Kidney (tissue), 14 donors: Measurements from ENCODE around the gene FLNB. TPM values are rescaled to one million over a fixed set of nuclear protein-coding genes. Genes with fewer than 3 reads are reported as not detected.

ENCODE experiments used
- DNase-seq, 5 donors: peaks; one replicate each; pipeline ENCODE4 v3.0.0-alpha.2; 2013 to 2020
- FAIRE-seq: peaks from 2 replicates; lab custom pipeline; 2012; peaks lifted over from hg19 to GRCh38; lab: Jason Lieb, UNC
- H3K27ac ChIP-seq, 2 donors: one replicate each; pipeline ENCODE4 v1.7.0; 2013; ENCODE audit warnings: low read depth in 2 of 2, low read length in 2 of 2, inconsistent platforms in 1 of 2
- H3K27me3 ChIP-seq: one replicate; pipeline ENCODE4 v1.7.1; 2013; ENCODE audit warnings: low read length, inconsistent platforms; ENCODE audit not compliant: control insufficient read depth, insufficient read depth
- H3K36me3 ChIP-seq, 3 donors: one replicate each; pipeline versions ENCODE4 v1.7.0 to v1.7.1; 2013; ENCODE audit warnings: low read length in 3 of 3, control low read depth in 1 of 3, inconsistent platforms in 1 of 3; ENCODE audit not compliant: insufficient read depth in 3 of 3, control insufficient read depth in 2 of 3
- H3K4me1 ChIP-seq, 3 donors: one replicate each; pipeline versions ENCODE4 v1.7.0 to v1.7.1; 2013; ENCODE audit warnings: low read length in 3 of 3, inconsistent platforms in 1 of 3, low read depth in 1 of 3; ENCODE audit not compliant: control insufficient read depth in 2 of 3, insufficient read depth in 2 of 3
- H3K4me3 ChIP-seq, 3 donors: one replicate each; pipeline versions ENCODE4 v1.7.0 to v1.8.1; 2013; ENCODE audit warnings: low read length in 3 of 3, control low read depth in 1 of 3, inconsistent platforms in 1 of 3
- H3K9ac ChIP-seq, 3 donors: one replicate each; pipeline versions ENCODE4 v1.7.0 to v1.7.1; 2013; ENCODE audit warnings: low read length in 3 of 3, control low read depth in 1 of 3, inconsistent platforms in 1 of 3
- H3K9me3 ChIP-seq, 3 donors: one replicate each; pipeline versions ENCODE4 v1.7.0 to v1.7.1; 2013; ENCODE audit warnings: low read length in 3 of 3, control low read depth in 1 of 3, inconsistent platforms in 1 of 3; ENCODE audit not compliant: control insufficient read depth in 2 of 3, insufficient read depth in 1 of 3
- CTCF ChIP-seq: IDR thresholded peaks from 3 replicates; pipeline ENCODE4 v1.5.1; 2012; ENCODE audit warnings: mild to moderate bottlenecking, moderate library complexity, borderline replicate concordance; ENCODE audit not compliant: insufficient read depth; ENCODE audit errors: extremely low read depth
- intact Hi-C: fragments of 100-400 bp; cut with DNase I; formaldehyde crosslinking; loops from one replicate; pipeline ENCODE4 v1.11.1; 2022
- polyA plus RNA-seq: library from polyadenylated mRNA; stranded (reverse); fragments of 350-450 nt; fragmentation: Illumina TruSeq; extraction: RNeasy Lipid Tissue Mini Kit (QIAGEN cat#74804); gene quantifications from one replicate; pipeline ENCODE4 v1.2.3, GENCODE V29; 2014; ENCODE audit warnings: low read depth, low replicate concordance; ENCODE audit not compliant: insufficient read depth
- total RNA-seq: library from RNA; stranded (reverse); fragmentation: NEBNext Ultra II Directional; extraction: Animal tissue kit (Norgen Biotek cat#: 25700); gene quantifications from one replicate; pipeline ENCODE4 v1.2.1, GENCODE V29; 2021
- donor health status: control.
- donor health status: control.
- donor health status: control.
- donor health status: control.
- donor health status: control.
- donor health status: DM: yes; HTN: yes; CAD: no.
- donor health status: Normal renal cell carcinoma (clear cell type).

Gene FLNB
- total and polyA plus RNA-seq, 2 donors from 2014 or later: 115 to 216 TPM

DNA sequence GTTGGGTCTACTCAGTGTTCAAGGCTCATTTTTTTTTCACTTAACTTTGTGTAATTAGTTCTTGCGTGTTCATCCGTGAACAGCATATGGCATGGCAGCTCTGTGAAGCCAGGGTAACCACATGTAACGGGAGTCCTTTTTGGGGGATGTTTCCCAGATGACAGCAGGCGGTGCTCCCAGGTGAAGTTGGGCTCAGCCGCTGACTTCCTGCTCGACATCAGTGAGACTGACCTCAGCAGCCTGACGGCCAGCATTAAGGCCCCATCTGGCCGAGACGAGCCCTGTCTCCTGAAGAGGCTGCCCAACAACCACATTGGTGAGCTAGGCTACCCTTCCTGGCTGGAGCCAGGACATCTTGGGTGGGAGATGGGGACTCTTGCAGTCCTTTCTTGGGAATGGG lies 139.8 kb downstream of the FLNB start:
- Histone ChIP-seq H3K27ac (no peak overlapping the region), H3K36me3 (peaks cover 10 to 72% (median 62%) of the 10 kb centered on the region in 3 donors), H3K27me3 (no peaks in the 10 kb centered on the region), H3K4me1 (no peaks in the 10 kb centered on the region), H3K9ac (no peak overlapping the region), H3K9me3 (no peaks in the 10 kb centered on the region), H3K4me3 (no peak overlapping the region)
- TF ChIP-seq CTCF: no peak
- intact Hi-C loops: no loop called here
- DNase-seq (no peak), FAIRE-seq (no peak)

DNA sequence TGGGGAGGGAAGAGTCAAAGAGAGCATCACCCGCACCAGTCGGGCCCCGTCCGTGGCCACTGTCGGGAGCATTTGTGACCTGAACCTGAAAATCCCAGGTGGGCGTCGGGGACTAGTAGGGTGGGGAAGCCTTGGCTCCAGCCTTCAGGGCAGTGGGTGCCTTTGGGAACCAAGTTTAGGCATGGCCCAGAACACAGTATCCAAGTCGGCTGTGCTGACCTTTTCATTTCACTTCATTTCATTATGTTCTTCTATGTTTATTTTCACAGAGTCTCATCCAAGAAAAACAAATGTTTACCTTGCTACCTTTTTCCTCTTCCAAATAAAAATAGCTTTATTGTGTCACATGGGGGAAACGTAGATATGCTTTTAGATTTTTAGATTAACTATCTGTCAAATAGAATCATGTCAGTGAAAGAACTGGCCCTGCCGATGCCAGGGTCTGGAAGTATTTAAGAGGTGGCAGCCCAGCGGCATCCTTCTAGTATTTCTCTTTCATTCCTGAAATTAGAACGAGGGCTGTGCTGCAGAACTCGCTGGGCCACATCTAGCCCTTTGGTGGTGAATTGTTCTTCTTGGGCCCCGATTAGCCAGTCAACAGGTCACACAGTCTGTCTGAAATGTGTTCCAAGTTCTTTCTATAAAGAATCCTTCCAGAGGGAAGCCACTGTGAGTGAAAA lies 142.0 kb downstream of the FLNB start:
- intact Hi-C loops: no loop called here
- DNase-seq: no peak
- H3K27ac ChIP-seq: no peak overlapping the region

GRCh38 chr3:58150810-58151199 lies 142.6 kb downstream of the FLNB start:
- Histone ChIP-seq H3K9ac (no peak overlapping the region), H3K27me3 (no peaks in the 10 kb centered on the region), H3K27ac (no peak overlapping the region), H3K4me1 (no peaks in the 10 kb centered on the region), H3K36me3 (peaks cover 10 to 82% (median 64%) of the 10 kb centered on the region in 3 donors), H3K4me3 (no peak overlapping the region), H3K9me3 (no peaks in the 10 kb centered on the region)
- intact Hi-C loops: no loop called here
- FAIRE-seq (no peak), DNase-seq (no peak)
- no peak for TF ChIP-seq CTCF

More for the DNA sequence above, 142.0 kb downstream of the FLNB start:
- no peak overlapping the region for H3K4me3 ChIP-seq
- H3K4me1 ChIP-seq: no peaks in the 10 kb centered on the region
- TF ChIP-seq CTCF: no peak
- H3K9ac ChIP-seq: no peak overlapping the region
- no peak for FAIRE-seq
- no peaks in the 10 kb centered on the region for H3K9me3 ChIP-seq
- peaks cover 10 to 83% (median 67%) of the 10 kb centered on the region in 3 donors for H3K36me3 ChIP-seq
- no peaks in the 10 kb centered on the region for H3K27me3 ChIP-seq
